K562 (cell line): ENCODE results near the gene IFI30. TPM values are rescaled to one million over a fixed set of nuclear protein-coding genes. Genes with fewer than 3 reads are reported as not detected.

ENCODE experiments used
- FIP1L1 ChIP-seq: fragments of 200-400 bp; formaldehyde crosslinking; IDR thresholded peaks from 2 replicates; pipeline ENCODE4 v1.6.1; 2018; ENCODE audit warnings: mild to moderate bottlenecking, low read depth, low read length; ENCODE audit not compliant: poor library complexity, severe bottlenecking
- ZBTB7A ChIP-seq: IDR thresholded peaks from 2 replicates; pipeline ENCODE4 v1.6.1; 2011; ENCODE audit warnings: low read depth, mild to moderate bottlenecking, low read length, moderate library complexity, borderline replicate concordance; ENCODE audit not compliant: control insufficient read depth
- ZC3H4 ChIP-seq: sonication (generic); formaldehyde crosslinking; IDR thresholded peaks from 2 replicates; pipeline ENCODE4 v1.9.0; 2021; ENCODE audit warnings: missing genetic modification reagents, borderline replicate concordance
- polyA plus RNA-seq, 8 experiments: library from polyadenylated mRNA; depleted of rRNA in 4 of 8; stranded (reverse) in 5 of 8; unstranded in 3 of 8; fragments of >200 nt; fragmentation: Nextera tagmentation in 2 of 8; fragmentation: Illumina TruSeq in 1 of 8; extraction: Ambion mirVana in 2 of 8; extraction: Trizol in 1 of 8; gene quantifications; 2 replicates each; pipeline versions ENCODE4 v1.2.1 to v1.2.3, GENCODE V29; 2011 to 2014; ENCODE audit warnings: inconsistent platforms in 1 of 8, missing spikeins in 1 of 8
- total RNA-seq, 7 experiments: library from RNA; depleted of rRNA in 6 of 7; stranded (reverse); fragments of >200 nt in 6 of 7; fragmentation: Illumina TruSeq in 2 of 7; extraction: Trizol in 2 of 7; gene quantifications; 2 replicates each; pipeline versions ENCODE4 v1.2.1 to v1.2.3, GENCODE V29; 2011 to 2021; ENCODE audit warnings: low replicate concordance in 1 of 7
- TF ChIP-seq, protein P1 (sequence below), 2 experiments: fragments of 450-650 bp in 1 of 2; sonication (generic) in 1 of 2; formaldehyde crosslinking in 1 of 2; IDR thresholded peaks; 2 replicates each; pipeline versions ENCODE4 v1.7.1 to v1.9.0; 2016 to 2022; ENCODE audit warnings: inconsistent platforms in 1 of 2, mild to moderate bottlenecking in 1 of 2, missing genetic modification reagents in 1 of 2
- TF ChIP-seq, protein P2 (sequence below), 3 experiments: fragments of 200-800 bp in 1 of 3; sonication (Bioruptor generic) in 1 of 3; sonication (generic) in 1 of 3; formaldehyde crosslinking in 1 of 3; IDR thresholded peaks; 2 replicates each; pipeline versions ENCODE4 v1.6.1 to v1.8.0; 2016 to 2022; ENCODE audit warnings: mild to moderate bottlenecking in 2 of 3, missing compliant biosample characterization in 2 of 3, missing genetic modification characterization in 2 of 3, missing genetic modification reagents in 1 of 3

IFI30 gene
- total and polyA plus RNA-seq, 9 of the 15 experiments (the other 6 are each of a cell fraction or from before 2014, with no cell fraction given): 63.7 to 430 (median 109) TPM

DNA sequence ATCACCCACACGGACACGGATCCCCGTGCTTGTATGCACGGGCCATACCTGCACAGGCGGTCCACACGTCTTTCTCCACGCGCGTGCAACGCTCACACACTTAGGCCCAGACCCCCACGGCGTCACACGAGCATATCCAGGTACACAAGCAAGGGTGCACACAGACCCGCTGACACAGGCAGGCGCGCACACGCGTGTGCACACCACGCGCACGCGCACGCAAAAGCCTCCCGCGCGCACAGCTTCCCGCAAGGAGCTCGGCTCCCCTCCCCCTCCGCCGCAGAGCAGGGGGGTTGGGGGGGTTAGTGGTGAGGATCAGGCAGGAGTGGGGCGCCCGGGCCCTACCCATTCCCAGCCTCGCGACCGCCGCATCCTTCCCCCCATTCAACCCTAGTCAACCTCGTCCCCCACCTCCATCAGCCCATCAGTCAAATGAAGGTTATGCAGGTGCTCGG, 29.8 kb downstream of the IFI30 start (continued):
- TF ChIP-seq, protein P1, sequence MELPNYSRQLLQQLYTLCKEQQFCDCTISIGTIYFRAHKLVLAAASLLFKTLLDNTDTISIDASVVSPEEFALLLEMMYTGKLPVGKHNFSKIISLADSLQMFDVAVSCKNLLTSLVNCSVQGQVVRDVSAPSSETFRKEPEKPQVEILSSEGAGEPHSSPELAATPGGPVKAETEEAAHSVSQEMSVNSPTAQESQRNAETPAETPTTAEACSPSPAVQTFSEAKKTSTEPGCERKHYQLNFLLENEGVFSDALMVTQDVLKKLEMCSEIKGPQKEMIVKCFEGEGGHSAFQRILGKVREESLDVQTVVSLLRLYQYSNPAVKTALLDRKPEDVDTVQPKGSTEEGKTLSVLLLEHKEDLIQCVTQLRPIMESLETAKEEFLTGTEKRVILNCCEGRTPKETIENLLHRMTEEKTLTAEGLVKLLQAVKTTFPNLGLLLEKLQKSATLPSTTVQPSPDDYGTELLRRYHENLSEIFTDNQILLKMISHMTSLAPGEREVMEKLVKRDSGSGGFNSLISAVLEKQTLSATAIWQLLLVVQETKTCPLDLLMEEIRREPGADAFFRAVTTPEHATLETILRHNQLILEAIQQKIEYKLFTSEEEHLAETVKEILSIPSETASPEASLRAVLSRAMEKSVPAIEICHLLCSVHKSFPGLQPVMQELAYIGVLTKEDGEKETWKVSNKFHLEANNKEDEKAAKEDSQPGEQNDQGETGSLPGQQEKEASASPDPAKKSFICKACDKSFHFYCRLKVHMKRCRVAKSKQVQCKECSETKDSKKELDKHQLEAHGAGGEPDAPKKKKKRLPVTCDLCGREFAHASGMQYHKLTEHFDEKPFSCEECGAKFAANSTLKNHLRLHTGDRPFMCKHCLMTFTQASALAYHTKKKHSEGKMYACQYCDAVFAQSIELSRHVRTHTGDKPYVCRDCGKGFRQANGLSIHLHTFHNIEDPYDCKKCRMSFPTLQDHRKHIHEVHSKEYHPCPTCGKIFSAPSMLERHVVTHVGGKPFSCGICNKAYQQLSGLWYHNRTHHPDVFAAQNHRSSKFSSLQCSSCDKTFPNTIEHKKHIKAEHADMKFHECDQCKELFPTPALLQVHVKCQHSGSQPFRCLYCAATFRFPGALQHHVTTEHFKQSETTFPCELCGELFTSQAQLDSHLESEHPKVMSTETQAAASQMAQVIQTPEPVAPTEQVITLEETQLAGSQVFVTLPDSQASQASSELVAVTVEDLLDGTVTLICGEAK (IDR thresholded peaks at IDR 0.05): 0 out of 2 replicates have a peak, but pooled peaks have one; percentile 26
- TF ChIP-seq, protein P1 (CRISPR knock-in tag; IDR thresholded peaks at IDR 0.05): 0 out of 2 replicates have a peak, but pooled peaks have one; percentile 3
- TF ChIP-seq ZBTB7A (peak; percentile 45; the same call in 1 of the 2 replicates), FIP1L1 (peak; percentile 56), ZC3H4 (0 out of 2 replicates have a peak, but pooled peaks have one; percentile 78)
- TF ChIP-seq, protein P2, sequence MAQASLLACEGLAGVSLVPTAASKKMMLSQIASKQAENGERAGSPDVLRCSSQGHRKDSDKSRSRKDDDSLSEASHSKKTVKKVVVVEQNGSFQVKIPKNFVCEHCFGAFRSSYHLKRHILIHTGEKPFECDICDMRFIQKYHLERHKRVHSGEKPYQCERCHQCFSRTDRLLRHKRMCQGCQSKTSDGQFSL (CRISPR knock-in tag; IDR thresholded peaks at IDR 0.05): peak; percentile 66; the same call in 1 of the 2 replicates
- TF ChIP-seq, protein P2 (tag; IDR thresholded peaks at IDR 0.05): no peak
- TF ChIP-seq, all 486 proteins: peak for 36
